Adipose tissue (tissue), 3 donors: ENCODE data around the gene SRSF3. TPM values are rescaled to one million over a fixed set of nuclear protein-coding genes. Genes with fewer than 3 reads are reported as not detected.
A peak's percentile ranks its signal among the peaks of the same experiment; 100 is the strongest.

Experiments used
- H3K27ac ChIP-seq: one replicate; pipeline ENCODE4 v1.5.1; 2013; ENCODE audit warnings: low read depth, low read length
- WGBS, 3 donors: extraction: QIAGEN DNeasy Blood & Tissue Kit; methylation state at CpG; one replicate each; pipeline ENCODE4 v1.1.7; 2013; 5-methylcytosine and 5-hydroxymethylcytosine counted together
- polyA plus RNA-seq, 3 donors: library from polyadenylated mRNA; stranded (reverse); fragments of 200-250 nt; gene quantifications; one replicate each; pipeline ENCODE4 v1.2.3, GENCODE V29; 2013
- donor health status: healthy with polysubstance abuse.
- donor health status: Bipolar disorder and iron deficiency.
- donor health status: healthy.

Gene SRSF3
- 100 to 1,000 TPM; 133 to 227 (median 211) TPM for polyA plus RNA-seq

DNA sequence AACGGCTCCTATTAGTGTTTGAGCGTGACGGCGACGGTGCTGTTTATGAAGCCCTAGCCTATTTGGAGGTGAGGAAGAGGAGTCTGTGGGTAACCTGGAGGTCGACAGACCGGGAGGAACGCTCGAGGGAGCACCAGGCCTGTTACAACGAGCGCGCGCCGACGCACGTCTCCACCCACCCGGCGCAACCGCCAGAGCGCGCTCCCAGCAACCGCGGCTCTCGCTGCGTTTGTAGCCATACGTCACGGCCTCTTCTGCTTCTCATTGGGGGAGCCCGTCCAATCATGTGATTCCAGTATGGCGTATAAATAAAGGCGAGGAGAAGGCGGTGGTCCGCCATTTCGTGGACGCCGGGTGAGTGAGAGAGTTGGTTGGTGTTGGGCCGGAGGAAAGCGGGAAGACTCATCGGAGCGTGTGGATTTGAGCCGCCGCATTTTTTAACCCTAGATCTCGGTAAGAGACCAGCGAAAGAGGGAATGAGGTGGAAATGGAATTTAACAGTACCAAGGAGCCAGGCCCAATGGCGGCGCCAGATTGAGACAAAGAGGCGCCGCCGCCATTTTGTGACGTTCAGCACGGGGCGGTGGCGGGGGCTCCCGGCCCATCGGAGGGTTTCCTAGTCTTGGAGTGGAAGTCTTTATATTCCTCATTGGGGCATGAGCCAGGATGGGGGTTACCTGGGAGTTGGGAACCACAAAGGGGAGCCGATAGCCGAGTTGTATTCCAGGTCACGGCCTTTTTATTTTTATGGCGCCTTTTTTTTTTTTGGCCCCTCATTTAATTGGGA, at the start of gene SRSF3:
Gene SRSF3, plus strand, starts transcription at position 334 of the 787 bp plus-strand sequence. CDS start 2,401 bp downstream, outside the sequence.
- WGBS, 3 donors, result 0% methylated on average over 58 of the region's 58 CpGs
- peak within 1 kb of the TSS; percentile 92 for H3K27ac ChIP-seq

DNA sequence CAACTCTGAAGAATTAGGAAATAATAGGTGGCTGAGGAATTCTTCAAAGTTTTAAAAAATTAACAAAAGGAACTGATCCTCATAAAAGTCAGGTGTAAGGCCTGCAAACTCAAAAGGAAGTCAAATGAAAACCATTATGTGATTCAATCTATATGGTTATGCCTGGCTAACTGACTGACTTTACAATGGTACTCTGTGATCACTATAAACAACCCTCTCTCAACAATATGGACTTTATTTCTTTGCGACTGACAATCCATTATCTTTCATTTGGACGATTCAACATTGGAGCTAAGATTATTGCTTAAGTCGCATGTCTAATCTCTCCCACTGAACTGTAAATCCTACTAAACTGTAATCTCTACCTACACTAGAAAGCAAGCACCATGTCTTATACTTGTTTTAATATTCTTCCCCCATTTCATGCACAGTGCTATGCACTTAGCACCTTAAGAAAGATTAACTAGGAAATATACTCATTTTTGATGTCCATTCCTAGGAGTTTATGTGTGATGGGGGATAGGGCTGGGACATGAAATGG, 48.3 kb upstream of the SRSF3 start:
- WGBS, 3 donors, result 26 to 29% (median 27%) methylated on average over 3 of the region's 3 CpGs
- no peak overlapping the region for H3K27ac ChIP-seq

DNA sequence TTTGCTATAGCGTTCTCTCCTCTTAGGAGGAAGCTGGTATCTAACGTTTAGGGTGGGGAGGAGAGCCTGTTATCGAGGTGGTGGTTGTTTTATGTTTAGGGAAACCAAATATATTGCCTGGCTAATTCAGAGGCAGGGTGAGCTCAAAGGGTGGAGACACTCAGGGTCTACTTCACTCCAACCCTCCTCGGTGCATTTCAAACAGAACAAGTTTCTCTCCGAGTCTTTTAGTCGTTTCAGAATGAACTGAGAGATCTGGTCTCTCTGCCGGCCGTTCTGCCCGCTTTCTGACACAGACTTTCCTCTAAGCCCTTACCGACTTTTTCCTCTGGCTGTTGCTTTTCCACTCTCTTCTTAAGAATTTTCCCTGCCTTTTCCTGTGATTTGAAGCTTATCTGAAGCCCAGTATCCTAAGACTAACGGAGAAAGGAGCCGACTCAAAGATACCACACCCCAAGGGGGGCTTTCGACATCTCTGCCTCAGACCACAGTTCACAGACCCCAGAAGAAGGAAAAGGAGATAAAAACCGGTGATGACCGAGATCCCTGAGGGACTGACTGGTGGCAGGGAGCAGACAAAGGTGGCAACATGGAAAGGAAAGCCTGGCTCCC, 47.7 kb upstream of the SRSF3 start:
- H3K27ac ChIP-seq, result peak overlapping the region; percentile 56
- 0 to 2% (median 1%) methylated on average over 15 of the region's 15 CpGs for WGBS, 3 donors

DNA sequence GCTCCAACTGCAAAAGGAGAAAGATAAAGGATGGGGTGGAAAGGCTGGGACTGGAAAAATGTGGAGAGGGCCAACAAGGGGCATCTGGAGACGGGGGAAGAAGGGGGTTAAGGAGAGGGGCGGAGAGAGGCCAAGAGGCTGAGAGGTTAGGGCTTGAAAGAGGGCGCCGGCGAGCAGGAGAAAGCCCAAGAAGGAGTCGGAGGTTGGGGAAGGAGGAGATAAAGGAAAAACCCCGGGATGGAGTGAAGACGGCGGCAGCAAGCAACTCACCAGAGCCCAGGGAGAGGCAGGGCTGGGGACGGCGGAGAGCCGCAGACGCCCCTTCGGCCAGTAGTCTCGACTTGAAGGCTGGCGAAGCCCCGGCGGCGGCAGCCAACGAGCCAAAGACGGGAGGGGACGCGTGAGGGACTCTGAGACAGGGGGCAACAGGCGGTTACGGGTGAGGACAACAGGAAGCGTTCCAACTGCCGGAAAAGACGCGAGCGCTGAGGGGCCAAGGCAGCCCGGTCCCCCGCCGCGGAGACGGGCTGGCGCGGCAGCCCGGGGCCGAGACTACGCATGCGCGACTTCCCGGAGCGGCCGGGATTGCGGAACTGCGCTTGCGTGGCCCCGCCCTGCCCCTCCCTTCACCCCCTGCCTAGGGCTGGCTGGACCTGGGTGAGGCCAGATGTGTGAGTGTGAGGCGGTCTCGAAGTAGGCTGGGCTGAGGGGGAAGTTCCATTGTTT, 47.1 kb upstream of the SRSF3 start, which contains the start of gene STK38:
Gene STK38, minus strand, starts transcription at position 560 of the 726 bp plus-strand sequence. CDS start 7,277 bp downstream, outside the sequence.
- 0 to 1% (median 0%) methylated on average over 28 to 51 of the region's 51 CpGs for WGBS, 3 donors
- peak within 1 kb of the TSS; percentile 56 for H3K27ac ChIP-seq

DNA sequence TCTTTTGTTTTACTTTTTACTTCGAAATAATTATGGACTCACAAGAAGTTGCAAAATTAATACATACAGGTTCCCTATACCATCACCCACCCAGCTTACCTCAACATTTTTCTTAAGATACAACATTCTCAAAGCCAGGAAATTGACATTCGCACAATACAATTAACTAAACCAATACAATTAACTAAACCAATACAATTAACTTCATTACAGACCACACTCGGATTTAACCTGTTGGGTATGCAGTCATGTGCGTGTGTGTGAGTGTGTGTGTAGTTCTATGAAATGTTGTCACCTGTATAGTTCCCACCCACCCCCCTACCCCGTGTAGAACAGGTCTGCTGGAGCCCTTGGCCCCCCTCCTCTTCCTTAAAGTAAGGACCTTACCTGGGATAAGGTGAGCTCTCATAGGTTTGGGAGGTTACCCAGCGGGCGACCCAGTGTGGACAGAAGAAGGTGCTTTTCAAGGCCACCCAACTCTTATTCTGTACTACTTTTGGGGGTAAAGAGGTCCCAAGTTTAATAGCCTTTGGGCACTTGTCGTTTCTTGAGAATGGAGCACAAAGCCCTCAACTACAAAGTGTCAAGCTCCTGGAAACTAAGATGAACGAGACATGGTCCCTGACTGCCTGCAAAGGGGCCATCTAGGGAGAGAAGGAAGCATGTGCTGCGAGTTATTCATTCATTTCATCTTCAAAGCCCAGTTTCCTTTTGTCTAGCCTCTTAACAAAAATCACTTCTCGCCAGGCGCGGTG, 46.3 kb upstream of the SRSF3 start:
- no peak overlapping the region for H3K27ac ChIP-seq
- 54 to 62% (median 62%) methylated on average over 13 of the region's 13 CpGs for WGBS, 3 donors

DNA sequence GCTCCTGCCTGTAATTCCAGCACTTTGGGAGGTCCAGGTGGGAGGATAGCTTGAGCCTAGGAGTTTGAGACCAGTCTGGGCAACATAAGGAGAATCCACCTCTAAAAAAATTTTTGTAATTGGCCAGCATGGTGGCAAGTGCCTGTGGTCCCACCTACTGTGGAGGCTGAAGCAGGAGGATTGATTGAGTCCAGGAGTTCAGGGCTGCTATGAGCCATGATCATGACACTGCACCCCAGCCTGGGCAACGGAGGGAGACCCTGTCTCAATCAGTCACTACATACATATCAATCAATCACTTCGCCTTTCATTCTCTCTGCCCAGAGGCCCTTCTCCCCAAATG, 45.8 kb upstream of the SRSF3 start:
- no peak overlapping the region for H3K27ac ChIP-seq
- 91 to 100% (median 91%) methylated on average over 2 of the region's 2 CpGs for WGBS, 3 donors

DNA sequence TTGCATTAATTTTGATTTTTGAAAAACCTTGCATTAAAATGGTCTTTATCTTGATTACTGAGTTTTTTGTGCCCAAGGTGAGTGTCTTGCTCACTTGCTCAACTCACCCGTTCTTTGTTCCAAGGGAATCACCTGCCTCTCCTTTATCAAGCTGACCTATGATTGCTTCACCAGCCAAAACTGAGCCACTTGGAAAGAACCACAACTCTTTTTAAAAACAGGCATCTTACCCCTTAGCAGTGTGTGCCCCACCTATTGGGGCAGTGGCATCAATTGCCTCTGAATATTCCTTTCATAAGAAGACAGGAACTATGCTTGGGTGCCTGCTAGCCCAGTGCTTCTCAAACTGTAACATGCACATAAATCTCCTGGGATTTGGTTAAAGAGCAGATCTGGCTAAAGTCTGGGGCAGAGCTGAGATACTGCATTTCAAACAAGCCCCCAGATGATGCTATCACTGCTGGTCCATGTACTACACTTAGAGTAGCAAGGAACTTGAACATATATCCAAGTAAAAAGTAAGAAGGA, 43.6 kb upstream of the SRSF3 start:
- 83 to 88% (median 84%) methylated on average over 1 of the region's 1 CpG for WGBS, 3 donors
- H3K27ac ChIP-seq, result no peak overlapping the region

DNA sequence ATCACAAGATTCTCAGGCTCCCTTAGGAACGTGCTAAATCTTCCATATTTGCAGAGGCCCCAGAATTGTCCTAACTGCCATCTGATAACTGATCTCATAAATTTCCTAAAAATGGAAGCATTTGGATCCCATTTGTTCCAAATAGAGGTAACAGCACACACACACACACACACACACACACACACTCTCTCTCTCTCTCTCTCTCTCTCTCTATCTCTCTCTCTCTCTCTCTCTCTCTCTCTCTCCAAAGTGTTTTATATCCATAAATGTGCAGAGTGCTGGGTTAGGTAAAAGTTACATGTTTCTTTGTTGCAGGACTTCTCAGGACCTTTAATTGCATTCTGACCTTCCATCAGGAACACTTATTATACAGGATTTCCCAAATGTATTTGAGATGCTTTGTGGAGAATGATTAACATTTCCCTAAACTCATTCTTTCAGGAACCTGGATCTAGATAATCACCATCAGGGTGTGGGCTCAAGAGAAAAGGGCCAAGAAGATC, 38.4 kb upstream of the SRSF3 start:
- H3K27ac ChIP-seq, result no peak overlapping the region
- 55 to 77% (median 60%) methylated on average over 1 of the region's 1 CpG for WGBS, 3 donors

DNA sequence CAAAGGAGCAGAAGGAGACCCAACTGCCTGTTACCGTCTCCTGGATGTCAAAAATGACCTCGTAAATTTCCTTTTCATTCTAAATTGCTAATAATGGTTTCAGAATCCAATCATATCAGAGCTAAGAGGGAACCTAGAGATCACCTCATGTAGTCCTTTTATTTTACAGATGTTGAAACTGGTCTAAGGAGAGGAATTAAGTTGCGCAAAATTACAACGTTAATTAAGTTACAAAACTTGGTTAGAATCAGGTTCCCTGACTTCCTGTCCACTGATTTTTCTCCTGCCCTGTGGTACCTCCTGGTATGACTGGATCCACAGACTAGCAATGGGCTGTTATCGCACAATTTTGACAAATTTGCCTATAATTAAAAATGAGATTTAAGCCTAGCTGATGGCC, 37.9 kb upstream of the SRSF3 start:
- 59 to 92% (median 65%) methylated on average over 5 of the region's 5 CpGs for WGBS, 3 donors
- no peak overlapping the region for H3K27ac ChIP-seq

DNA sequence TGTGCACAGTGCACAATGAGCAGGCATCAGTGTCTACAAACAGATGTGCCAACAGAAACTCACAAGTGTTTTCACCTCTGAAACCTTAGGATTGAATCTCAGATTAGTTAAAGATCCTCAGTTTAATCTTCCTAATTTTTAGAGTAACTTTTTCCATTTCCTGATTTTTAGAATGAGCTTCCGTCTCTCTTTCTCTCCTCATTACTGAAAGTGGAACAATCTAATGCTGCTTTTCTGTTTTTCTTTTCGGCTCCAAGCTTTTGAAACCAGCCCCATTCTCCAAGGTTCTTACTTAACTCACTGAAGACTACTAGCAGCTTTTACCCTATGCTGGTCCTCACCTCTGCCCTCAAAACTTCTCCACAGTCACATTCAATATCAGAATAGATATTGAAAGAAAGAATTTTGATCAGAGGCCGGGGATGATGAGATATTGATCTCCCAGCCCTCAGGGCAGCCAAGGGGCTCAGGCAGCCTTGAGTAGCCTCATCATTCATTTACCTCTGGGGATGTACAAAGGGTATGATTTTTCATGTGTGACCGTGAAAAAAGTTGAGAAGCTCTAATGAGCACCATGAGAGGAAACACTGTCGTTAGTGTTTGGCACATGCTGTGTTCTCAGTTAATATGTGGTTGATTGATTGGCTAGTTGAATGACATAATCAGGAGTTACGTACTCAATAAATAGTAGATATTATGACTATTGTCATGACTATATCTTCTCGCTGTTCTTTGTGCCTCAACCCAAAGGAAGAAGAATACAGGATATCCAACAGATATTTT, 35.0 kb upstream of the SRSF3 start:
- H3K27ac ChIP-seq, result no peak overlapping the region
- WGBS, 3 donors, result 66 to 76% (median 74%) methylated on average over 7 of the region's 7 CpGs

DNA sequence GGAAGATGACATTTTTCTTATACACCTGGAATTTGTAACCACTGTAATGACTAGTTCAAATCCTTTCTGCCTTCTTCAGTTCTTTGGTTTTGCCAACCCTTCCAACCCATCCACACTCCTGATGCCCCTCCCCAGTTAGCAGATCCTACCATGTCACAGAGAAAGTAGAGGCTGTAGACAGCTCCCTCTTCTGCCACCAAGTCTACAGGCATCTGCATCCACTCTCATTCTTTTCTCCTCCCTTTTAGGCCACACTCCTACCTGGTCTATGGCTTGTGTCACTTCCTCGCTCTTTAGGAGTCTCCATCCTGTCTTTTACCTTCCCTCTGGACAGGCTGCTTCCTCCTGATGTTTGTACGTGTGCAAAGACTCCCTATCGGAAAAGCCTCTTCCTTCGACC, 33.3 kb upstream of the SRSF3 start:
- 93 to 94% (median 94%) methylated on average over 4 of the region's 4 CpGs for WGBS, 3 donors
- no peak overlapping the region for H3K27ac ChIP-seq

DNA sequence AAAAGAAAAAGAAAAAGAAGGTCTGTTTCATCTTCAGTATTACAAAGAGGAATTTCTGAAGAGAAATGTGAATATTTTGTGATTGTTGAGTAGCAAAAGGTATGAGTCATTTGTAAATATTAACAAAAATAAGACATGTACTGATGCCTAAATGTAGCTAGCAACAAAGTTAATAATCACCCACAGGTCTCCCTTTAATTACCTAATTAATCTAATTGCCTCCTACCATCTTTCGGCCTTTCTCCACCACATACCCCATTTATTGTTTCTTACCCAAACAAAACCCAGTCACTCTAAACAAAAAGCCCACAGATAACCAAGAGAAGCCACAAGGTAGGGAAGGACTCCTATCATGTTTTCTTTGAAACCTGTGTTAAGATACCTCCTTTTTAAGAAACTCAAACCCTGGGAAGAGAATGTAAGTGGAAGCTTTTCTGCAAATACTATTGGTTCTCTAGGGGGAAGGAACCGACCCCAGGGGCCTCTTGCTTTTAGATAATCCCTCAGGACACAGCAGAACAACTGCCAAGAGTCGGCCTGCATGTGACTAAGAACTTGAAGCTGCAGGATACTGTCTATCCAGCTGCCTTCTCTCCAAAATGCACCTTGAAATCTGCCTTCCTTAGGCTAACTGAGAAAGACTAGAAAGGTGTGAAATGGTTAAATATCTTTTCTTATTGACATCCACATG, 30.8 kb upstream of the SRSF3 start:
- 57 to 65% (median 60%) methylated on average over 3 of the region's 3 CpGs for WGBS, 3 donors
- H3K27ac ChIP-seq, result no peak overlapping the region

DNA sequence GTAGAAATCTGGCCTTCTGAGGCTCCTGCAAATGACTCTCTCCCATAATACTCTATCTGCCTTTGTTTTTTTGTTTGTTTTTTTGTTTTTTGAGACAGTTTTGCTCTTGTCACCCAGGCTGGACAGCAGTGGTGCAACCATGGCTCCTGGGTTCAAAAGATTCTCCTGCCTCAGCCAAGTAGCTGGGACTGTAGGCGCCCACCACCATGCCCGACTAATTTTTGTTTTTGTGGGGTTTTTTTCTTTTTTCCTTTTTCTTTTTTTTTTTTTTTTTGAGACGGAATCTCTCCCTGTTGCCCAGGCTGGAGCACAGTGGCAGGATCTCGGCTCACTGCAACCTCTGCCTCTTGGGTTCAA, 30.3 kb upstream of the SRSF3 start:
- 81 to 95% (median 90%) methylated on average over 4 of the region's 4 CpGs for WGBS, 3 donors
- H3K27ac ChIP-seq, result no peak overlapping the region

DNA sequence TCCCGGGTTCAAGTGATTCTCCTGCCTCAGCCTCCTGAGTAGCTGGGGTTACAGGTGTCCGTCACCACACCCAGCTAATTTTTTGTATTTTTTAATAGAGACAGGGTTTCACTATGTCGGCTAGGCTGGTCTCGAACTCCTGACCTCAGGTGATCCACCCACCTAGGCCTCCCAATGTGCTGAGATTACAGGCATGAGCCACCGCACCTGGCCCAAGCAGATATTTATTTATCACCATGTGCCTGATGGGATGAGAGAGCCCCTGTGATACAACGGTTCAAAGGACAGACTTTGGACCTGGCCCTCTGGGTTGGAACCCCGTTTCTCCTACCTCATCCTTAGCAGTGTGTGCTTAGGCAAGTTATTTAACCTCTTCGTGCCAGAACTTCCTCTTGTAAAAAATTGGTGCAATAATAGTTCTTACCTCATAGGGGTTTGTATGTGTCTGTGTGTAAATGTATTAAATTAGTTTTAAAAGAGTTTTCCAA, 27.7 kb upstream of the SRSF3 start:
- no peak overlapping the region for H3K27ac ChIP-seq
- WGBS, 3 donors, result 76 to 84% (median 82%) methylated on average over 8 of the region's 8 CpGs

DNA sequence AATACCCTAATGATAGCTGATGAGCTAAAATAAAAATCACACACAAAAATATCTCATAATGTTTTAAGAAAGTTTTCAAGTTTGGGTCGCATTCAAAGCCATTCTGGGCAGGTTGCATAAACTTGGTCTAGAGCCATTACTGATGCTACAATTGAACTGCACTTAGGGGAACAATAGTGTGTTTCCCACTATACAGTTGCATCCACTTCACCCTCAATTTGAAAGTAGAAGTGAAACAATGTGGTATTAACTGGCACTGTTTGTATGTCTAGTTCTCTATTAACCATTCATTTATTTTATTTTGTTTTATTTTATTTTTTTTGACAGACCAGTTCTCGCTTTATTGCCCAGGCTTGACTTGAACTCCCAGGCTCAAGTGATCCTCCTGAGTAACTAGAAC, 23.9 kb upstream of the SRSF3 start:
- no peak overlapping the region for H3K27ac ChIP-seq
- WGBS, 3 donors, result 87 to 89% (median 88%) methylated on average over 2 of the region's 2 CpGs

DNA sequence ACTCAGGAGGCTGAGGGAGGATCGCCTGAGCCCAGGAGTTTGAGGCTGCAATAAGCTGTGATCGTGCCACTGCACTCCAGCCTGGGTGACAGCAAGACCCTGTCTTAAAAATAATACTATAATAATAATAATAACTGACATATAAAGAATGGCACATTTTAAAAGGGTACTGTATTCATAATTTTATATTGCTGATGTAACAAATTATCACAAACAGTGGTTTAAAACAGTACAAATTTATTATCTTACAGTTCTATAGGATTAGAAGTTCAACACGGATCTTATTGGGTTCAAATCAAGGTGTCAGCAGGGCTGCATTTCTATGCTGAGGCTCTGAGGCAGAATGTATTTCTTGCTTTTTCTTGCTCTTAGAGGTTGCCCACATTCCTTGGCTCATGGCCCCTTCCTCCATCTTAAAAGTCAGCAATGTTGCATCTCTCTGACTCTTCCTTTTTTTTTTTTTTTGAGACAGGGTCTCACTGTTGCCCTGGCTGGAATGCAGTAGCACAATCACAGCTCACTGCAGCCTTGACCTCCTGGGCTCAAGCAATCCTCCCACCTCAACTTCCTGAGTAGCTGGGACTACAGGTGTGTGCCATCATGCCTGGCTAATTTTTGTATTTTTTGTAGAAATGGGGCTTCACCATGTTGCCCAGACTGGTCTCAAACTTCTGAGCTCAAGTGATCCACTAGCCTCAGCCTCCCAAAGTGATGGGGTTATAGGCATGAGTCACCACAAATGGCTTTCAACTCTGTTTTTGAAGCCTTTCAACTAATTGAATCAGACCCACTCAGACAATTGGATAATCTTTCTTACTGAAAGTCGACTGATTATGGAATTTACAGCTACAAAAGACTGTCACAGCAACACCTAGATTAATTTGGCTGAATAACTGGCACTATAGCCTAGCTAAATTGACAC, 22.8 kb upstream of the SRSF3 start:
- no peak overlapping the region for H3K27ac ChIP-seq
- WGBS, 3 donors, result 88 to 91% (median 90%) methylated on average over 4 of the region's 4 CpGs
